HEK293 (cell line): Measurements from ENCODE around the gene RPS6KA2.

Experiments used
- CTCF ChIA-PET: fragments of 350-600 bp; formaldehyde crosslinking; extraction: SDS; loops from one replicate; lab custom pipeline; 2021; ENCODE audit warnings: antibody characterized with exemption; lab: Yijun Ruan, JAX
- POLR2A ChIA-PET: fragments of 300-600 bp; formaldehyde crosslinking; extraction: SDS; loops from one replicate; lab custom pipeline; 2020; ENCODE audit warnings: antibody characterized with exemption, inconsistent platforms; lab: Yijun Ruan, JAX
- H3K27ac ChIP-seq: fragments of 200-500 bp; sonication (Bioruptor generic); 2 replicates; pipeline ENCODE4 v1.5.1; 2014; ENCODE audit warnings: low read depth, low read length, control low read depth, inconsistent platforms; ENCODE audit errors: extremely low read depth
- H3K36me3 ChIP-seq, 2 experiments: fragments of 200-500 bp in 1 of 2; sonication (Bioruptor generic) in 1 of 2; 1 replicate in 1 of 2; 2 replicates in 1 of 2; pipeline ENCODE4 v1.5.1; 2014 to 2017; ENCODE audit warnings: inconsistent platforms in 2 of 2, low read length in 2 of 2; ENCODE audit not compliant: control insufficient read depth in 2 of 2, insufficient read depth in 1 of 2
- H3K4me1 ChIP-seq: fragments of 200-500 bp; sonication (Bioruptor generic); 2 replicates; pipeline ENCODE4 v1.5.1; 2014; ENCODE audit warnings: mild to moderate bottlenecking, low read length, inconsistent platforms; ENCODE audit not compliant: control insufficient read depth, insufficient read depth
- H3K4me3 ChIP-seq: 2 replicates; pipeline ENCODE4 v1.5.1; 2011; ENCODE audit warnings: low read depth, mild to moderate bottlenecking, control low read depth, low read length, moderate library complexity
- H3K9me3 ChIP-seq: fragments of 200-500 bp; sonication (Bioruptor generic); 2 replicates; pipeline ENCODE4 v1.5.1; 2014; ENCODE audit warnings: low read depth, low read length, inconsistent platforms; ENCODE audit not compliant: control insufficient read depth, insufficient read depth
- BCL11B ChIP-seq: fragments of 450-650 bp; formaldehyde crosslinking; IDR thresholded peaks from 2 replicates; pipeline ENCODE4 v1.5.1; 2016; ENCODE audit warnings: low read depth, missing biosample characterization, missing genetic modification characterization
- EGR2 ChIP-seq: fragments of 450-650 bp; formaldehyde crosslinking; IDR thresholded peaks from 2 replicates; pipeline ENCODE4 v1.5.1; 2016; ENCODE audit warnings: low read depth, missing biosample characterization, missing genetic modification characterization
- FEZF1 ChIP-seq: fragments of 450-650 bp; formaldehyde crosslinking; IDR thresholded peaks from 2 replicates; pipeline ENCODE4 v1.5.1; 2016; ENCODE audit warnings: missing biosample characterization, missing genetic modification characterization
- GLI2 ChIP-seq: fragments of 450-650 bp; formaldehyde crosslinking; IDR thresholded peaks from 2 replicates; pipeline ENCODE4; 2017; ENCODE audit warnings: missing biosample characterization, missing genetic modification characterization, low read depth, borderline replicate concordance
- GLIS1 ChIP-seq: fragments of 450-650 bp; formaldehyde crosslinking; IDR thresholded peaks from 2 replicates; pipeline ENCODE4 v1.5.1; 2016; ENCODE audit warnings: missing biosample characterization, missing genetic modification characterization
- GLIS2 ChIP-seq: fragments of 450-650 bp; formaldehyde crosslinking; IDR thresholded peaks from 2 replicates; pipeline ENCODE4 v1.5.1; 2016; ENCODE audit warnings: missing biosample characterization, missing genetic modification characterization
- PBX3 ChIP-seq: sonication (generic); formaldehyde crosslinking; IDR thresholded peaks from 2 replicates; pipeline ENCODE4 v1.8.1; 2022; ENCODE audit warnings: mild to moderate bottlenecking, moderate library complexity, missing genetic modification reagents
- YY1 ChIP-seq: fragments of 450-650 bp; formaldehyde crosslinking; IDR thresholded peaks from 2 replicates; pipeline ENCODE4 v1.5.1; 2018; ENCODE audit warnings: missing biosample characterization, missing genetic modification characterization
- ZBTB10 ChIP-seq: fragments of 450-650 bp; formaldehyde crosslinking; IDR thresholded peaks from 2 replicates; pipeline ENCODE4 v1.5.1; 2016; ENCODE audit warnings: missing biosample characterization, missing genetic modification characterization
- ZBTB11 ChIP-seq: fragments of 450-650 bp; formaldehyde crosslinking; conservative IDR thresholded peaks from 2 replicates; pipeline ENCODE4 v1.5.1; 2016; ENCODE audit warnings: low read depth, missing biosample characterization, missing genetic modification characterization
- ZFHX2 ChIP-seq: fragments of 450-650 bp; formaldehyde crosslinking; conservative IDR thresholded peaks from 2 replicates; pipeline ENCODE4 v1.5.1; 2016; ENCODE audit warnings: missing biosample characterization, missing genetic modification characterization
- ZFP3 ChIP-seq: fragments of 450-650 bp; formaldehyde crosslinking; IDR thresholded peaks from 2 replicates; pipeline ENCODE4 v1.5.1; 2016; ENCODE audit warnings: low read depth, missing biosample characterization, missing genetic modification characterization
- ZNF19 ChIP-seq: fragments of 450-650 bp; formaldehyde crosslinking; IDR thresholded peaks from 2 replicates; pipeline ENCODE4; 2016; ENCODE audit warnings: missing biosample characterization, missing genetic modification characterization, low read depth
- ZNF239 ChIP-seq: fragments of 450-650 bp; formaldehyde crosslinking; IDR thresholded peaks from 2 replicates; pipeline ENCODE4 v1.5.1; 2016; ENCODE audit warnings: missing biosample characterization, missing genetic modification characterization
- ZNF302 ChIP-seq: fragments of 450-650 bp; formaldehyde crosslinking; IDR thresholded peaks from 2 replicates; pipeline ENCODE4 v1.5.1; 2016; ENCODE audit warnings: missing biosample characterization, missing genetic modification characterization, low read depth
- ZNF362 ChIP-seq: fragments of 450-650 bp; formaldehyde crosslinking; IDR thresholded peaks from 2 replicates; pipeline ENCODE4 v1.5.1; 2016; ENCODE audit warnings: missing biosample characterization, missing genetic modification characterization
- ZNF423 ChIP-seq: fragments of 450-650 bp; formaldehyde crosslinking; IDR thresholded peaks from 2 replicates; pipeline ENCODE4 v1.5.1; 2016; ENCODE audit warnings: missing biosample characterization, missing genetic modification characterization
- ZNF514 ChIP-seq: fragments of 450-650 bp; formaldehyde crosslinking; IDR thresholded peaks from 2 replicates; pipeline ENCODE4 v1.5.1; 2016; ENCODE audit warnings: missing biosample characterization, missing genetic modification characterization
- ZNF521 ChIP-seq: fragments of 450-650 bp; formaldehyde crosslinking; IDR thresholded peaks from 2 replicates; pipeline ENCODE4 v1.5.1; 2017; ENCODE audit warnings: missing biosample characterization, mild to moderate bottlenecking, missing genetic modification characterization
- ZNF544 ChIP-seq: fragments of 450-650 bp; formaldehyde crosslinking; IDR thresholded peaks from 2 replicates; pipeline ENCODE4 v1.5.0; 2017; ENCODE audit warnings: missing biosample characterization, missing genetic modification characterization
- ZNF555 ChIP-seq: fragments of 450-650 bp; formaldehyde crosslinking; conservative IDR thresholded peaks from 2 replicates; pipeline ENCODE4 v1.5.1; 2017; ENCODE audit warnings: missing biosample characterization, mild to moderate bottlenecking, missing genetic modification characterization, inconsistent platforms
- ZNF560 ChIP-seq: fragments of 450-650 bp; formaldehyde crosslinking; IDR thresholded peaks from 2 replicates; pipeline ENCODE4 v1.5.1; 2017; ENCODE audit warnings: missing biosample characterization, missing genetic modification characterization, borderline replicate concordance
- ZNF610 ChIP-seq: fragments of 450-650 bp; formaldehyde crosslinking; IDR thresholded peaks from 2 replicates; pipeline ENCODE4 v1.5.1; 2016; ENCODE audit warnings: missing biosample characterization, missing genetic modification characterization, borderline replicate concordance
- ZNF623 ChIP-seq: fragments of 450-650 bp; formaldehyde crosslinking; IDR thresholded peaks from 2 replicates; pipeline ENCODE4 v1.5.1; 2016; ENCODE audit warnings: missing biosample characterization, missing genetic modification characterization
- ZNF626 ChIP-seq: fragments of 450-650 bp; sonication (Bioruptor Pico); formaldehyde crosslinking; IDR thresholded peaks from 2 replicates; pipeline ENCODE4 v1.5.1; 2018; ENCODE audit warnings: missing biosample characterization, missing genetic modification characterization, inconsistent platforms
- ZSCAN4 ChIP-seq: fragments of 450-650 bp; formaldehyde crosslinking; IDR thresholded peaks from 2 replicates; pipeline ENCODE4 v1.5.1; 2017; ENCODE audit warnings: missing biosample characterization, missing genetic modification characterization

The RPS6KA2 gene

GRCh38 chr6:166436195-166437139 lies 190.6 kb downstream of the RPS6KA2 start:
- Histone ChIP-seq H3K9me3 (no peaks in the 10 kb centered on the region), H3K27ac (no peak overlapping the region), H3K36me3 (no peaks in the 10 kb centered on the region; a peak in 1 of 3 replicates), H3K4me1 (no peaks in the 10 kb centered on the region), H3K4me3 (no peak overlapping the region)
- CTCF ChIA-PET = no interaction called here
- POLR2A ChIA-PET = no interaction called here
- TF ChIP-seq ZBTB10 (tag by site-specific recombination) (no peak), FEZF1 (tag by site-specific recombination) (no peak), GLIS2 (tag by site-specific recombination) (no peak), ZNF19 (no peak), ZNF302 (tag by site-specific recombination) (no peak), ZNF626 (tag by site-specific recombination) (no peak), ZNF623 (no peak), ZNF521 (tag by site-specific recombination) (no peak), ZNF514 (tag by site-specific recombination) (no peak), ZFP3 (tag by site-specific recombination) (no peak), ZNF362 (tag by site-specific recombination) (no peak), PBX3 (CRISPR knock-in tag) (no peak), GLI2 (tag by site-specific recombination) (no peak), ZNF423 (tag by site-specific recombination) (no peak), ZNF239 (tag by site-specific recombination) (no peak), ZSCAN4 (tag by site-specific recombination) (no peak), GLIS1 (tag by site-specific recombination) (no peak), ZNF544 (tag by site-specific recombination) (no peak)

- ChIA-PET POLR2A (no interaction called here), CTCF (interaction anchor here (0.6 to 3.0 kb wide), 3 partner anchors 11 to 343 kb away, joined by 3 to 9 read pairs (median 4); no protein-coding TSS in a partner anchor)
- no peaks in the 10 kb centered on the region for H3K9me3 ChIP-seq
- no peaks in the 10 kb centered on the region; a peak in 1 of 3 replicates for H3K36me3 ChIP-seq
- H3K27ac ChIP-seq = no peak overlapping the region
- H3K4me3 ChIP-seq = no peak overlapping the region
- no peaks in the 10 kb centered on the region for H3K4me1 ChIP-seq
- TF ChIP-seq ZBTB11 (tag by site-specific recombination) = no peak
- peak; percentile 96 for TF ChIP-seq ZFHX2
- no peak for TF ChIP-seq ZNF560 (tag by site-specific recombination)
- TF ChIP-seq EGR2 = peak; percentile 90
- no peak for TF ChIP-seq BCL11B
- TF ChIP-seq ZNF555 = no peak
- TF ChIP-seq GLIS1 (tag by site-specific recombination) = peak; percentile 74
- TF ChIP-seq ZNF610 = no peak
- TF ChIP-seq YY1 (tag by site-specific recombination) = no peak
Measured at GRCh38 chr6:166435574-166435973, 191.5 kb downstream of the RPS6KA2 start.
